ENCODE data around the gene PYGO1. TPM values are rescaled to one million over a fixed set of nuclear protein-coding genes. Genes with fewer than 3 reads are reported as not detected.

PYGO1 gene
- total RNA-seq, 1 donor from 2014 or later = 4.4 TPM

GRCh38 chr15:55628369-55628730 lies 40.2 kb upstream of the PYGO1 start:
- intact Hi-C loops (cut with DNase I) = no loop called here
- Histone ChIP-seq H3K4me3 (no peak overlapping the region), H3K36me3 (no peaks in the 10 kb centered on the region), H3K4me1 (no peaks in the 10 kb centered on the region), H3K27me3 (no peaks in the 10 kb centered on the region), H3K9me3 (no peaks in the 10 kb centered on the region), H3K27ac (peak overlapping the region; percentile 62)
- DNase-seq (ENCODE audit: extremely low spot score in 2 of 2) = no peak
- TF ChIP-seq POLR2A (IDR thresholded peaks at IDR 0.05) (no peak), POLR2AphosphoS5 (IDR thresholded peaks at IDR 0.05; ENCODE audit: insufficient read depth in 1 of 2, low read depth in 1 of 2) (no peak), CTCF (IDR thresholded peaks at IDR 0.05) (no peak)

- Histone ChIP-seq H3K4me3 (no peak overlapping the region), H3K27ac (peak overlapping the region; percentile 62), H3K9me3 (no peaks in the 10 kb centered on the region), H3K27me3 (no peaks in the 10 kb centered on the region), H3K4me1 (no peaks in the 10 kb centered on the region), H3K36me3 (no peaks in the 10 kb centered on the region)
- no peak for DNase-seq (ENCODE audit: extremely low spot score in 2 of 2)
- no peak for TF ChIP-seq POLR2A (IDR thresholded peaks at IDR 0.05)
- TF ChIP-seq POLR2AphosphoS5 (IDR thresholded peaks at IDR 0.05; ENCODE audit: insufficient read depth in 1 of 2, low read depth in 1 of 2) = peak in 1 of 2 donors; percentile 92
- TF ChIP-seq CTCF (IDR thresholded peaks at IDR 0.05) = no peak
- intact Hi-C loops (cut with DNase I) = no loop called here
Observed at GRCh38 chr15:55627730-55628368, 39.7 kb upstream of the PYGO1 start.

GRCh38 chr15:55619783-55620182 lies 31.6 kb upstream of the PYGO1 start:
- H3K9me3 ChIP-seq = no peaks in the 10 kb centered on the region
- no peak overlapping the region for H3K27ac ChIP-seq
- DNase-seq (ENCODE audit: extremely low spot score in 2 of 2) = no peak
- TF ChIP-seq POLR2AphosphoS5 (IDR thresholded peaks at IDR 0.05; ENCODE audit: insufficient read depth in 1 of 2, low read depth in 1 of 2) (no peak), POLR2A (IDR thresholded peaks at IDR 0.05) (no peak), CTCF (IDR thresholded peaks at IDR 0.05) (no peak)
- no peaks in the 10 kb centered on the region for H3K27me3 ChIP-seq
- H3K36me3 ChIP-seq = no peaks in the 10 kb centered on the region
- H3K4me1 ChIP-seq = no peaks in the 10 kb centered on the region
- no peak overlapping the region for H3K4me3 ChIP-seq
- intact Hi-C loops (cut with DNase I) = no loop called here

- H3K36me3 ChIP-seq = no peaks in the 10 kb centered on the region
- H3K9me3 ChIP-seq = no peaks in the 10 kb centered on the region
- intact Hi-C loops (cut with DNase I) = no loop called here
- no peak for TF ChIP-seq POLR2A (IDR thresholded peaks at IDR 0.05)
- no peak for TF ChIP-seq POLR2AphosphoS5 (IDR thresholded peaks at IDR 0.05; ENCODE audit: insufficient read depth in 1 of 2, low read depth in 1 of 2)
- no peak for TF ChIP-seq CTCF (IDR thresholded peaks at IDR 0.05)
- no peak overlapping the region for H3K4me3 ChIP-seq
- no peak for DNase-seq (ENCODE audit: extremely low spot score in 2 of 2)
- H3K4me1 ChIP-seq = no peaks in the 10 kb centered on the region
- no peak overlapping the region for H3K27ac ChIP-seq
- no peaks in the 10 kb centered on the region for H3K27me3 ChIP-seq
Observed at GRCh38 chr15:55618387-55618786, 30.2 kb upstream of the PYGO1 start.

GRCh38 chr15:55615445-55615844 lies 27.3 kb upstream of the PYGO1 start:
- H3K4me3 ChIP-seq = no peak overlapping the region
- no peak for TF ChIP-seq CTCF (IDR thresholded peaks at IDR 0.05)
- TF ChIP-seq POLR2AphosphoS5 (IDR thresholded peaks at IDR 0.05; ENCODE audit: insufficient read depth in 1 of 2, low read depth in 1 of 2) = no peak
- no peak for TF ChIP-seq POLR2A (IDR thresholded peaks at IDR 0.05)
- no peaks in the 10 kb centered on the region for H3K9me3 ChIP-seq
- intact Hi-C loops (cut with DNase I) = no loop called here
- no peaks in the 10 kb centered on the region for H3K36me3 ChIP-seq
- H3K4me1 ChIP-seq = no peaks in the 10 kb centered on the region
- no peaks in the 10 kb centered on the region for H3K27me3 ChIP-seq
- no peak for DNase-seq (ENCODE audit: extremely low spot score in 2 of 2)
- no peak overlapping the region for H3K27ac ChIP-seq
